ENCODE data around the gene FKBP2. TPM values are rescaled to one million over a fixed set of nuclear protein-coding genes. Genes with fewer than 3 reads are reported as not detected.

The FKBP2 gene
- total RNA-seq, 1 experiment from 2014 or later, result 41.0 TPM

- H3K27me3 ChIP-seq (ENCODE audit: insufficient read depth, low read length), result no peaks in the 10 kb centered on the region
- no peaks in the 10 kb centered on the region for H3K9me3 ChIP-seq (ENCODE audit: control insufficient read depth, low read depth, low read length)
- Mint-ChIP-seq H3K9me3 (no peaks in the 10 kb centered on the region; a peak in 1 of 5 replicates), H3K27me3 (ENCODE audit: low read depth) (no peaks in the 10 kb centered on the region), H3K36me3 (ENCODE audit: insufficient read depth in 1 of 3, low read depth in 3 of 3) (peaks cover 21 to 62% (median 54%) of the 10 kb centered on the region in 3 experiments), H3K4me1 (peaks cover 13 to 14% of the 10 kb centered on the region in 2 experiments), H3K27ac (peak overlapping the region in 1 of 3 experiments; percentile 74; a peak in 2 of 7 replicates), H3K4me3 (no peak overlapping the region; a peak in 1 of 5 replicates)
- no peaks in the 10 kb centered on the region for H3K79me1 ChIP-seq (ENCODE audit: insufficient read depth, low read depth, low read length, poor library complexity, severe bottlenecking)
- H3T11ph ChIP-seq (ENCODE audit: low read length), result no peak overlapping the region
- H3K27ac ChIP-seq (ENCODE audit: insufficient read length, low read depth, low read length), result no peak overlapping the region
- no peak overlapping the region for H3K56ac ChIP-seq (ENCODE audit: insufficient read length, low read depth, low read length)
- H3K4ac ChIP-seq (ENCODE audit: low read depth, low read length), result no peak overlapping the region
- no peak overlapping the region for H2AK5ac ChIP-seq (ENCODE audit: insufficient read length, low read length)
- H3K4me1 ChIP-seq (ENCODE audit: insufficient read depth, low read length), result no peaks in the 10 kb centered on the region
- WGBS (ENCODE audit: extremely low coverage, insufficient read length, low lambda C conversion rate), result no CpG with 5 or more reads among the region's 30 CpGs
- no peak overlapping the region for H4K5ac ChIP-seq (ENCODE audit: insufficient read length, low read depth, low read length)
- H2BK120ac ChIP-seq (ENCODE audit: low read depth, low read length, poor library complexity, severe bottlenecking), result no peak overlapping the region
- no peak overlapping the region for H4K91ac ChIP-seq (ENCODE audit: insufficient read length, low read depth, low read length)
- H2BK15ac ChIP-seq (ENCODE audit: low read depth, low read length), result no peak overlapping the region
- no peak overlapping the region for H3K9ac ChIP-seq (ENCODE audit: extremely low read depth, insufficient read length, low read length)
- H3K79me2 ChIP-seq (ENCODE audit: insufficient read depth, low read length), result no peaks in the 10 kb centered on the region
- no peak overlapping the region for H3K14ac ChIP-seq (ENCODE audit: insufficient read depth, low read length)
- no peak overlapping the region for H2BK20ac ChIP-seq (ENCODE audit: low read depth, low read length, poor library complexity, severe bottlenecking)
- H3K23ac ChIP-seq (ENCODE audit: insufficient read length, low read depth, low read length), result no peak overlapping the region
- H2AFZ ChIP-seq (ENCODE audit: low read length), result no peak overlapping the region
- DNase-seq, result no peak
- no peaks in the 10 kb centered on the region for H3K23me2 ChIP-seq (ENCODE audit: insufficient read length, low read depth, low read length, poor library complexity, severe bottlenecking)
- no peak overlapping the region for H2BK12ac ChIP-seq (ENCODE audit: insufficient read length, low read depth, low read length)
- no peak overlapping the region for H2BK5ac ChIP-seq (ENCODE audit: insufficient read length, low read length)
- no peak overlapping the region for H3K4me2 ChIP-seq (ENCODE audit: insufficient read depth, insufficient read length, low read length)
- no peaks in the 10 kb centered on the region for H4K20me1 ChIP-seq (ENCODE audit: control insufficient read depth, insufficient read depth, insufficient read length)
- no peak overlapping the region for H3K18ac ChIP-seq (ENCODE audit: insufficient read length, low read depth, low read length)
- H4K8ac ChIP-seq (replicated peaks; ENCODE audit: insufficient read length, low read depth, low read length), result no peak overlapping the region
- TF ChIP-seq CTCF (conservative IDR thresholded peaks at IDR 0.05), result no peak
These were observed 33.4 kb upstream of the FKBP2 start for GRCh38 chr11:64207256-64208085.
